GM21576 (cell line): ENCODE data around the gene POU2AF1.
"Not testable (repeated sequence)": the region's sequence is repeated elsewhere in the genome, so short reads cannot be mapped to it uniquely, and the experiment has no call there.

Experiments
- ATAC-seq: cut with Tn5 transposase; IDR thresholded peaks from one replicate; pipeline ENCODE4 v1.9.1; 2021; ENCODE audit warnings: mild to moderate bottlenecking, moderate library complexity; ENCODE audit not compliant: unreplicated experiment

Gene POU2AF1

GRCh38 chr11:111324277-111324720 lies 54.8 kb downstream of the POU2AF1 start:
- no peak for ATAC-seq

- ATAC-seq: no peak
Measured at GRCh38 chr11:111322534-111322933, 56.5 kb downstream of the POU2AF1 start.

- ATAC-seq: no peak
Measured at GRCh38 chr11:111320728-111321568, 58.1 kb downstream of the POU2AF1 start.

- ATAC-seq: not testable (repeated sequence)
Measured at GRCh38 chr11:111320199-111320598, 58.9 kb downstream of the POU2AF1 start.

GRCh38 chr11:111319296-111319695 lies 59.8 kb downstream of the POU2AF1 start:
- ATAC-seq: no peak

GRCh38 chr11:111312076-111312475 lies 67.0 kb downstream of the POU2AF1 start:
- ATAC-seq: no peak

GRCh38 chr11:111310723-111311122 lies 68.4 kb downstream of the POU2AF1 start:
- no peak for ATAC-seq

GRCh38 chr11:111310088-111310487 lies 69.0 kb downstream of the POU2AF1 start:
- no peak for ATAC-seq

- no peak for ATAC-seq
Measured at GRCh38 chr11:111309215-111309915, 69.7 kb downstream of the POU2AF1 start.

GRCh38 chr11:111308140-111308539 lies 70.9 kb downstream of the POU2AF1 start:
- no peak for ATAC-seq

- ATAC-seq: no peak
Measured at GRCh38 chr11:111307472-111308108, 71.5 kb downstream of the POU2AF1 start.

GRCh38 chr11:111306321-111306720 lies 72.8 kb downstream of the POU2AF1 start:
- ATAC-seq: no peak

GRCh38 chr11:111305876-111306275 lies 73.2 kb downstream of the POU2AF1 start:
- no peak for ATAC-seq

- ATAC-seq: no peak
Measured at GRCh38 chr11:111305162-111305802, 73.8 kb downstream of the POU2AF1 start.

GRCh38 chr11:111303461-111303860 lies 75.6 kb downstream of the POU2AF1 start:
- no peak for ATAC-seq

GRCh38 chr11:111302298-111302697 lies 76.8 kb downstream of the POU2AF1 start:
- ATAC-seq: no peak
